ENCODE results near the gene ACTR1B.
"Not testable (repeated sequence)": the region's sequence is repeated elsewhere in the genome, so short reads cannot be mapped to it uniquely, and the experiment has no call there.

DNA sequence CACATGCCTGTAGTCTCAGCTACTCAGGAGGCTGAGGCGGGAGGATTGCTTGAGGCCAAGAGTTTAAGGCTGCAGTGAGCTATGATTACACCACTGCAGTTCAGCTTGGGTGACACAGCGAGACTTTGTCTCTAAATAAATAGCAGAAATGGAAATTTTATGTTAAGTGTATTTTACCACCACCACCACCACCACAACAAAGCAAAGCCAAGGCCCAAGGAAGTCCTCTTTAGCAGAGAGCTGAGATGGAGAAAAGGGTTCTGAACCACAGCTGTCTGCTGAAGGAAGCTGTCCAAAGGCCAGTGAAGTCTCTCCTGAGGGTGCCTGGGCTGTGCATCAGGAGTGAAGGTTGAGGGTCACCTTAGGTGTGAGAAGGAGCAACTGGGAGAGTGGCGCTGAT lies 23.4 kb upstream of the ACTR1B start:
- TF ChIP-seq, protein P1, sequence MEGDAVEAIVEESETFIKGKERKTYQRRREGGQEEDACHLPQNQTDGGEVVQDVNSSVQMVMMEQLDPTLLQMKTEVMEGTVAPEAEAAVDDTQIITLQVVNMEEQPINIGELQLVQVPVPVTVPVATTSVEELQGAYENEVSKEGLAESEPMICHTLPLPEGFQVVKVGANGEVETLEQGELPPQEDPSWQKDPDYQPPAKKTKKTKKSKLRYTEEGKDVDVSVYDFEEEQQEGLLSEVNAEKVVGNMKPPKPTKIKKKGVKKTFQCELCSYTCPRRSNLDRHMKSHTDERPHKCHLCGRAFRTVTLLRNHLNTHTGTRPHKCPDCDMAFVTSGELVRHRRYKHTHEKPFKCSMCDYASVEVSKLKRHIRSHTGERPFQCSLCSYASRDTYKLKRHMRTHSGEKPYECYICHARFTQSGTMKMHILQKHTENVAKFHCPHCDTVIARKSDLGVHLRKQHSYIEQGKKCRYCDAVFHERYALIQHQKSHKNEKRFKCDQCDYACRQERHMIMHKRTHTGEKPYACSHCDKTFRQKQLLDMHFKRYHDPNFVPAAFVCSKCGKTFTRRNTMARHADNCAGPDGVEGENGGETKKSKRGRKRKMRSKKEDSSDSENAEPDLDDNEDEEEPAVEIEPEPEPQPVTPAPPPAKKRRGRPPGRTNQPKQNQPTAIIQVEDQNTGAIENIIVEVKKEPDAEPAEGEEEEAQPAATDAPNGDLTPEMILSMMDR (conservative IDR thresholded peaks at IDR 0.05) = not testable (repeated sequence)
- not testable (repeated sequence) for TF ChIP-seq ZFX (IDR thresholded peaks at IDR 0.05)

Measured in C4-2B (cell line).